Activated CD4-positive, alpha-beta memory T cell treated with anti-CD3 and anti-CD28 coated beads, Interleukin-2, amount 10 ng/mL, durations not matched to agents 7 days and 5 days (primary cell): Measurements from ENCODE around the gene BRCA2. TPM values are rescaled to one million over a fixed set of nuclear protein-coding genes. Genes with fewer than 3 reads are reported as not detected.
A peak's percentile ranks its signal among the peaks of the same experiment; 100 is the strongest.
"Not testable (repeated sequence)": the region's sequence is repeated elsewhere in the genome, so short reads cannot be mapped to it uniquely, and the experiment has no call there.

Experiments used
- CTCF ChIA-PET: fragments of 350-600 bp; sonication (Branson Sonifier 250); formaldehyde crosslinking; loops from one replicate; lab custom pipeline; 2021; ENCODE audit warnings: antibody characterized with exemption, inconsistent platforms; lab: Charles Lee
- POLR2A ChIA-PET: fragments of 350-600 bp; sonication (Branson Sonifier 250); formaldehyde crosslinking; loops from one replicate; lab custom pipeline; 2021; ENCODE audit warnings: antibody characterized with exemption; lab: Charles Lee
- DNase-seq: peaks from one replicate; pipeline ENCODE4 v3.0.0-alpha.2; 2020
- H3K27ac Mint-ChIP-seq: one replicate; pipeline ENCODE4 v1.8.0; 2021; ENCODE audit warnings: mild to moderate bottlenecking, mixed read lengths
- H3K27me3 Mint-ChIP-seq: one replicate; pipeline ENCODE4 v1.8.0; 2021; ENCODE audit warnings: mixed read lengths
- H3K36me3 Mint-ChIP-seq: one replicate; pipeline ENCODE4 v1.8.0; 2021; ENCODE audit warnings: low read depth, mixed read lengths
- H3K4me1 Mint-ChIP-seq: one replicate; pipeline ENCODE4 v1.8.0; 2021; ENCODE audit warnings: mixed read lengths
- H3K4me3 Mint-ChIP-seq: one replicate; pipeline ENCODE4 v1.8.0; 2021; ENCODE audit warnings: mild to moderate bottlenecking, mixed read lengths
- H3K9me3 Mint-ChIP-seq: one replicate; pipeline ENCODE4 v1.8.0; 2021; ENCODE audit warnings: mixed read lengths
- total RNA-seq, 2 experiments: library from RNA; stranded (reverse); gene quantifications; one replicate each; pipeline ENCODE4 v1.2.3, GENCODE V29; 2021

BRCA2 gene
- total RNA-seq, 2 experiments from 2014 or later, result 18.3 to 23.6 TPM

DNA sequence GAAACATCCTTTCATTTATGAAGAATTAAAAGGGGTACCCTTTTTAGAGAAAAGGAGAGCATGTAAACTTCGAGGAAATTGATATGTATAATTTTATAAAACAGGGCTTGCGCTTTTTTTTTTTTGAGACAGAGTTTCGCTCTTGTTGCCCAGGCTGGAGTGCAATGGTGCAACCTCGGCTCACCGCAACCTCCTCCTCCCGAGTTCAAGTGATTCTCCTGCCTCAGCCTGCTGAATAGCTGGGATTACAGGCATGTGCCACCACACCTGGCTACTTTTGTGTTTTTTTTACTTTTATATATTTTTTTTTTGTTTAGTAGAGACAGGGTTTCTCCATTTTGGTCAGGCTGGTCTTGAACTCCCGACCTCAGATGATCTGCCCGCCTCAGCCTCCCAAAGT lies 40.6 kb downstream of the BRCA2 start:
- H3K27me3 Mint-ChIP-seq, DNase-seq, H3K4me1 Mint-ChIP-seq, H3K9me3 Mint-ChIP-seq, H3K4me3 Mint-ChIP-seq, POLR2A ChIA-PET, CTCF ChIA-PET, H3K27ac Mint-ChIP-seq: not testable (repeated sequence)
- peaks cover 27% of the 10 kb centered on the region for H3K36me3 Mint-ChIP-seq

DNA sequence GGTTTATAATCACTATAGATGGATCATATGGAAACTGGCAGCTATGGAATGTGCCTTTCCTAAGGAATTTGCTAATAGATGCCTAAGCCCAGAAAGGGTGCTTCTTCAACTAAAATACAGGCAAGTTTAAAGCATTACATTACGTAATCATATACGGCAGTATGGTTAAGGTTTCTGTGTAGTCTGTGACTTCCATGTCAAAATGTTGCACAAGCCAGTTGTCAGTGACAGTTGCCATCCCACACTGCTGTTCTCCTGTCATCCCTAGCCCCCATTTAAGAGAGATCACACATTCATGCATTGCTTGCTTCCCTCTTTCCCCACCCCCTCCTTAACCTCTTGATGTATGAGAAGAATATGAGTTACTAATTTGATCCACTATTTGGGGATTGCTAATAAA lies 47.3 kb downstream of the BRCA2 start:
- Mint-ChIP-seq H3K4me3 (no peak overlapping the region), H3K27ac (no peak overlapping the region), H3K4me1 (no peaks in the 10 kb centered on the region), H3K27me3 (no peaks in the 10 kb centered on the region), H3K9me3 (no peaks in the 10 kb centered on the region), H3K36me3 (peaks cover 40% of the 10 kb centered on the region)
- ChIA-PET POLR2A (no interaction called here), CTCF (no interaction called here)
- DNase-seq, result no peak

DNA sequence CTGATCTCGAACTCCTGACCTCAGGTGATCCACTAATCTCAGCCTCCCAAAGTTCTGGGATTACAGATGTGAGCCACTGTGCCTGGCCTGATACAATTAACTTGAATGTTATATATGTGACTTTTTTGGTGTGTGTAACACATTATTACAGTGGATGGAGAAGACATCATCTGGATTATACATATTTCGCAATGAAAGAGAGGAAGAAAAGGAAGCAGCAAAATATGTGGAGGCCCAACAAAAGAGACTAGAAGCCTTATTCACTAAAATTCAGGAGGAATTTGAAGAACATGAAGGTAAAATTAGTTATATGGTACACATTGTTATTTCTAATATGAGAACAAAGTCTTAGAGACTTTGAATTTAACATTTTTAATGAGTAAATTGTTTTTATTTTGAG lies 55.5 kb downstream of the BRCA2 start:
- Mint-ChIP-seq H3K36me3 (peaks cover 55% of the 10 kb centered on the region), H3K4me3 (no peak overlapping the region), H3K4me1 (no peaks in the 10 kb centered on the region), H3K27ac (no peak overlapping the region), H3K27me3 (no peaks in the 10 kb centered on the region), H3K9me3 (peaks cover 14% of the 10 kb centered on the region)
- ChIA-PET POLR2A (no interaction called here), CTCF (no interaction called here)
- no peak for DNase-seq

DNA sequence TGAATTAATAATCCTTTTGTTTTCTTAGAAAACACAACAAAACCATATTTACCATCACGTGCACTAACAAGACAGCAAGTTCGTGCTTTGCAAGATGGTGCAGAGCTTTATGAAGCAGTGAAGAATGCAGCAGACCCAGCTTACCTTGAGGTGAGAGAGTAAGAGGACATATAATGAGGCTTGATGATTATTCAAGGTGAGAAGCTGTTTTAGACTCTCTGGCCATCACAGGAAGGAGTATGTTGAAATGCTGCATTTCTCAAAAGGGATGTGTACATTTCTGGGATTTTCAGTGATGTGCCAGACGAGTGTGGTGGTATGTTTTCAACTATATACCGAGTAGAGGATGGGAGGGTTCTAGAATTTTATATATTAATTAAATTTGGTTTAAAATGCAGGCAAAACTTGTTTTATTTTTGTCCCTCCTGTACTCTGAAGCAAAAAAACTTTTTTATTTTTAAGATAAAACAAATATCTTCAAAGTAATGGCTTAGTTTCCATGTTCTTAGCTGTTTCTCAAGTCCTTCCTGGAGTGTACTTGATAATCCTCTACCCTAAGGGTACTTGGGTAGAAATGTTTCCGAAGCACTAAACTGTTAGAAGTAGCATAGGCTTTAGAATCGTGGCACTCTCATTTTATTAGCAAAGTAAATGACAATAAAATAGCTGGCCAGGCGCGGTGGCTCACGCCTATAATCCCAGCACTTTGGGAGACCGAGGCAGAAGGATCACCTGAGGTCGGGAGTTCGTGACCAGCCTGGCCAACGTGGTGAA lies 61.5 kb downstream of the BRCA2 start:
- Mint-ChIP-seq H3K27ac (no peak overlapping the region), H3K9me3 (peaks cover 14% of the 10 kb centered on the region), H3K4me3 (no peak overlapping the region), H3K27me3 (no peaks in the 10 kb centered on the region), H3K4me1 (no peaks in the 10 kb centered on the region), H3K36me3 (peaks cover 38% of the 10 kb centered on the region)
- DNase-seq, result no peak
- POLR2A ChIA-PET, result no interaction called here
- CTCF ChIA-PET, result interaction anchor here (0.7 to 0.8 kb wide), 3 partner anchors 18 to 902 kb away, joined by 3 read pairs; no protein-coding TSS in a partner anchor

DNA sequence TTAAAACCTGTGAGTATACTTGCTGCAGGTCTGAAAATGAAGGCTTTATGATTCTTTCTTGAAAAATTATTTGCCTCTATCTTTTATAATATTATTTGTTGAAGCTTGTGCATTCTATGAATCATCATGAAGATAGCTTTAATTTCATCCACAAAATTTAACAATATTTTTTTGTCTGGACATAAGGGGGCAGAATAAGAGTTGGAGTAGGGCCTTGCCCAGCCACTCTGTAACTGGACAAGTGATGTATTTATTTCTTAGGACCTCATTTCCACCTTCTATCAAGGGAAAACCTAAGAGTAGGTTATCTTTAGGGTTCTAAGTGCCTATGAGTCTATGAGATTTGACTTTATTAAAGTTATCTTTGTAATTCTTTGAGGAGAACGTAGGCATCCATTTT lies 62.7 kb downstream of the BRCA2 start:
- peaks cover 8% of the 10 kb centered on the region for H3K9me3 Mint-ChIP-seq
- H3K4me1 Mint-ChIP-seq, result no peaks in the 10 kb centered on the region
- CTCF ChIA-PET, result no interaction called here

DNA sequence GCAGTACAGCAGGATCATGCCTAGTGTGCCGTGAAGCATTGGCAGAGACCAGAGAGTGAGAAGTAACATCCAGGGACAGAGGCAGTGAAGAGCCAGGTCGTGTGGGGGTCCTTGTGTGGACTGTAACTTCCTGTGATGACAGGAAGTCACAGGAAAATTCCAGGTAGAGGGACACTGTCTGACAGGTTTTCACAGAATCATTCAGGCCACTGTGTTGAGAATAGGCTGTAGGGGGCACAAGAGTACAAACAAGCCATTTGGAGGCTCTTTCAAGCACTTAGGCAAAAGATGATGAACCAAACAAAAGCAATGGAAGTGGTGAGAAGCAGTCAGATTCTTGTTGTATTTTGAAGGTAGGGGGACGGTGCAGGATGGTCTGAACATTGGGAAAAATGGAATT lies 66.2 kb downstream of the BRCA2 start:
- ChIA-PET CTCF (interaction anchor here (0.6 to 3.5 kb wide), 5 partner anchors 15 to 319 kb away, joined by 3 to 20 read pairs (median 3); no protein-coding TSS in a partner anchor), POLR2A (no interaction called here)
- peak; percentile 30 for DNase-seq
- H3K4me3 Mint-ChIP-seq, result no peak overlapping the region
- H3K27me3 Mint-ChIP-seq, result no peaks in the 10 kb centered on the region
- no peaks in the 10 kb centered on the region for H3K9me3 Mint-ChIP-seq
- H3K27ac Mint-ChIP-seq, result no peak overlapping the region
- no peaks in the 10 kb centered on the region for H3K4me1 Mint-ChIP-seq
- peaks cover 6% of the 10 kb centered on the region for H3K36me3 Mint-ChIP-seq

More for the DNA sequence above, 62.7 kb downstream of the BRCA2 start:
- H3K4me3 Mint-ChIP-seq, result no peak overlapping the region
- POLR2A ChIA-PET, result no interaction called here
- peaks cover 28% of the 10 kb centered on the region for H3K36me3 Mint-ChIP-seq
- no peaks in the 10 kb centered on the region for H3K27me3 Mint-ChIP-seq
- no peak overlapping the region for H3K27ac Mint-ChIP-seq
- DNase-seq, result no peak

DNA sequence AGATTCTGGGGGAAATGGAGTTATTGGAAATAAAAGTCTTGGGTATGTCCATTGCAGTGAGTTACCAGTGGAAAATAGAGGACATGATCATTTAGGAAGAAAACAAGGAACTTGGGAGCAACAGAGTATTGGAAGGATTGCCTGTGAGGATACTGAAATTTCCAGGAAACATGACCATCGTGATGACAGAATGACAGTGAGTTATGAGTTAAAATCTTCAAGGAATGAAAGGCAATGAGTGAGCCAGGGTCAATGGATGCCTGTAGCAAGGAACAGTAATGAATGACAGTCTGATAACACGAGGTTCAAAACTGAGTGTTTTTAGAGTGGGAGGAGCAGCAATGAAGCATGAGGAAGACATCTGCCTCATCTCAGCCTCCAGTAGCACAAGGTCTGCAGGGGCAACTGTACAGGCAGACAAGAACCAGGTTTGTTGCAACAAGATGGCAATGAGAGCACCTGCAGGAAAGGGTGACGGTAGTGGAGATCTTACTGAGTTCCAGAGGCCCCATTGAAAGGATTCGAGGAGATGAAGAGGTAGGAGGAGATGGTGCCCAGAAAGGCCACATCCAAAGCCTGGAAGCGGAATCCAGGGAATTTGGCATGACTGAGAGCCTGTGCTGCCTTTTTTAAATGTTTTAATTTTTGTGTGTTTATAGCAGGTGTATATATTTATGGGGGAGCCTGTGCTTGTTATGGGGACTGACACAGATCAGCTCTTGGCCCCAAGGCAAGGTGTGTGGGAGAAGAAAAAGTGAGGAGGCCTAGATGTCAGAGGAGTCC lies 68.7 kb downstream of the BRCA2 start:
- peaks cover 9% of the 10 kb centered on the region for H3K36me3 Mint-ChIP-seq
- ChIA-PET POLR2A (no interaction called here), CTCF (interaction anchor here (3.5 kb wide), 1 partner anchor 196 kb away, joined by 20 read pairs; no protein-coding TSS in a partner anchor)
- no peaks in the 10 kb centered on the region for H3K4me1 Mint-ChIP-seq
- H3K4me3 Mint-ChIP-seq, result no peak overlapping the region
- no peak for DNase-seq
- no peaks in the 10 kb centered on the region for H3K27me3 Mint-ChIP-seq
- H3K9me3 Mint-ChIP-seq, result no peaks in the 10 kb centered on the region
- H3K27ac Mint-ChIP-seq, result no peak overlapping the region

DNA sequence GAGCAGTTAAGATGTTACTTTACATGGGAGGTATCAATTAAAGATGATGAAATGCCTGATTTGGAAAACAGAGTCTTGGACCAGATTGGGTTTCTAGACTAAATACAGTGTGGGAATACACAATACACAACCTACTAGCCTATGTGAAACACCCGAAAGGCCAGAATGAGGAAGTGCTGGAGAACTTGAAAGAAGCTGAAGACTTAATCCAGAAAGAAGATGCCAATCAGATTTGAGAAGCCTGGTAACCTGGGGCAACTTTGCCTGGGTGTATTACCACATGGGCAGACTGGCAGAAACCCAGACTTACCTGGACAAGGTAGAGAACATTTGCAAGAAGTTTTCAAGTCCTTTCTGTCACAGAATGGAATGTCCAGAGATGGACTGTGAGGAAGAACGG lies 69.4 kb downstream of the BRCA2 start:
- no peak for DNase-seq

DNA sequence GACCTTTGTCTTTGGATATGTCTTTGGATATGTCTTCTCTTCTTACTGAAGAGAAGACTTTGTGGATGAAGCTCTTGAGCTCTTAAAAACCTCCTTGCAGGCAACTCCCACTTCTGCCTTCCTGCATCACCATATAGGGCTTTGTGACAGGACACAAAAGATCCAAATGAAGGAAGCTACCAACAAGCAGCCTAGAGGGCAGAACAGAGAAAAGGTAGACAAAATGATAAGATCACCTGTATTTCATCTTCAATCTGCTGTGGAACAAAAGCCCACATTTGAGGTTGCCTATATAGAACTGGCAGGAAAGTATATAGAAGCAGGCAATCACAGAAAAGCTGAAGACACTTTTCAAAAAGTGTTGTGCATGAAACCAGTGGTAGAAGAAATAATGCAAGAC lies 70.1 kb downstream of the BRCA2 start:
- no peak for DNase-seq
- peaks cover 9% of the 10 kb centered on the region for H3K4me1 Mint-ChIP-seq
- no peaks in the 10 kb centered on the region for H3K27me3 Mint-ChIP-seq
- no peak overlapping the region for H3K27ac Mint-ChIP-seq
- ChIA-PET CTCF (interaction anchor here (1.0 kb wide), 1 partner anchor 200 kb away, joined by 3 read pairs; no protein-coding TSS in a partner anchor), POLR2A (interaction anchor here (0.5 kb wide), 1 partner anchor 257 kb away, joined by 3 read pairs; no protein-coding TSS in a partner anchor)
- H3K4me3 Mint-ChIP-seq, result no peak overlapping the region
- no peaks in the 10 kb centered on the region for H3K9me3 Mint-ChIP-seq
- H3K36me3 Mint-ChIP-seq, result peaks cover 6% of the 10 kb centered on the region

More for the DNA sequence above, 69.4 kb downstream of the BRCA2 start:
- Mint-ChIP-seq H3K4me3 (no peak overlapping the region), H3K36me3 (peaks cover 8% of the 10 kb centered on the region), H3K27me3 (no peaks in the 10 kb centered on the region), H3K4me1 (peaks cover 3% of the 10 kb centered on the region), H3K27ac (no peak overlapping the region), H3K9me3 (no peaks in the 10 kb centered on the region)
- ChIA-PET POLR2A (interaction anchor here (0.5 kb wide), 1 partner anchor 256 kb away, joined by 3 read pairs; no protein-coding TSS in a partner anchor), CTCF (interaction anchor here (1.0 kb wide), 1 partner anchor 201 kb away, joined by 3 read pairs; no protein-coding TSS in a partner anchor)

DNA sequence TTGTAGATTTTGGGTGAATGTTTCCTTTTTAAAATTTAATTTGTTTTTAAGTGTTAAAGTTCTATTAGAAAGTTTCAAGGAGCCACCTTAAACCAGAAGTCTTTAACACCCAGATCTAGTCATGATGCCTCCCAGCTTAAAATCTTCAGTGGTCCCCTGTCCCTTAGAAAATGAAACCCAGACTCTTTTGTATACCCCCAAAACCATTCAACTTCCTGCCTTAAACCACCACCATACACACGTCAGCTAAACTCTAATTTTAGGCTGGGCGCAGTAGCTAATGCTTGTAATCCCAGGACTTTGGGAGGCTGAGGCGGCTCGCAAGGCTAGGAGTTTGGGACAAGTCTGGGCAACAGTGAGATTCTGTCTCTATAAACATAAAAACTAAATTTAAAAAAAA lies 74.7 kb downstream of the BRCA2 start:
- DNase-seq, result no peak
- H3K4me1 Mint-ChIP-seq, result peaks cover 17% of the 10 kb centered on the region
- H3K4me3 Mint-ChIP-seq, result no peak overlapping the region
- no peak overlapping the region for H3K27ac Mint-ChIP-seq
- peaks cover 17% of the 10 kb centered on the region for H3K36me3 Mint-ChIP-seq
- H3K9me3 Mint-ChIP-seq, result no peaks in the 10 kb centered on the region
- POLR2A ChIA-PET, result interaction anchor here (0.7 to 1.3 kb wide), 3 partner anchors 12 to 81 kb away, joined by 3 read pairs; no protein-coding TSS in a partner anchor
- H3K27me3 Mint-ChIP-seq, result no peaks in the 10 kb centered on the region
- CTCF ChIA-PET, result interaction anchor here (1.4 kb wide), 1 partner anchor 192 kb away, joined by 3 read pairs; no protein-coding TSS in a partner anchor

DNA sequence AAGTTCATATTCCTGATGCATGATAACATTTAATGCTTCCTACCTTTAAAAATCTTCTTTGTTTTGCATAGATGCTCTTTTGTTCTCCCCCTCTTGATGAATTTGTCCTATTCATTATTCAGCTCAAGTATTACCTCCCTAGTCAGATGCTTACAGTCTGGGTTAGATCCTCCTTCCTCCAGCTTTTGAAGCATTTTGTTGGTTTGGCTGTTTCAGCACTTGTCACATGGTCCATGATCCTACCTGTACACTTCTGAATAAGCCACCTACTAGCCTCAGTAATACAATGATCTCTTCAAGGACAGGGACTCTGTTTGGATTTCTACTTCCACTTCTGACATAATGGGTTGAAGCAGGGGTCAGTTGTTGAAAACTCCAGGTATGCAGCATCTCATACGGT lies 75.2 kb downstream of the BRCA2 start:
- no peaks in the 10 kb centered on the region for H3K27me3 Mint-ChIP-seq
- no peak overlapping the region for H3K4me3 Mint-ChIP-seq
- peaks cover 17% of the 10 kb centered on the region for H3K4me1 Mint-ChIP-seq
- no peaks in the 10 kb centered on the region for H3K9me3 Mint-ChIP-seq
- H3K27ac Mint-ChIP-seq, result no peak overlapping the region
- CTCF ChIA-PET, result interaction anchor here (1.4 kb wide), 1 partner anchor 192 kb away, joined by 3 read pairs; no protein-coding TSS in a partner anchor
- DNase-seq, result no peak
- POLR2A ChIA-PET, result interaction anchor here (0.7 to 1.5 kb wide), 4 partner anchors 12 to 80 kb away, joined by 3 to 5 read pairs (median 3); partner anchors contain the start of gene N4BP2L1
- H3K36me3 Mint-ChIP-seq, result peaks cover 18% of the 10 kb centered on the region

DNA sequence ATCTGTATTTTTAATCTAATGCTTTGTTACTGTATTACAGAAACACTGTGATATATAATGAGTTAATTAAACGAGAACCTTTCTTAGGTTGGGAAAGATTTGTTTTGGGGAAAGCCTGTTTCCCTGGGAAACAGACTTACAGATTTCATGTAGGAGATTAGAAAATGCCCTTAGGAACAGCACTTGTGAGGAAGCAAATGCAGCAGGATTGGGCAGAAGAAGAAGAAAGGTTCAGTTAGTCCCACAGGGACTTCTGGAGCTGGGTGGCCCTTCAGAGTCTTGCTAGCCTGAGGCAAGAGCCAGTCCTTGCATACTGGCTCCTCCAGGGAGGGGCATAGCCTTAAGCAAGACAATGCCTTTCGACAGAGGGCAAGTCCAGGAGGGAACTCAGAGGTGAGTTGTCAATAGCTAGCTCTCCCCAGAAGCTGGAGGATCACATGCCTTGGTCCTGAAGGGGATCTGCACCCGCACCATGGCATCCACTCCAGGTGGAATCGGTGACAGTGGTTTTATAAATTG lies 75.9 kb downstream of the BRCA2 start:
- no peak for DNase-seq

More for the DNA sequence above, 75.9 kb downstream of the BRCA2 start:
- no peaks in the 10 kb centered on the region for H3K27me3 Mint-ChIP-seq
- CTCF ChIA-PET, result no interaction called here
- H3K9me3 Mint-ChIP-seq, result no peaks in the 10 kb centered on the region
- POLR2A ChIA-PET, result interaction anchor here (0.8 to 1.5 kb wide), 4 partner anchors 11 to 80 kb away, joined by 3 to 5 read pairs (median 3); partner anchors contain the start of genes BRCA2, N4BP2L1 and ZAR1L
- H3K27ac Mint-ChIP-seq, result no peak overlapping the region
- peaks cover 17% of the 10 kb centered on the region for H3K4me1 Mint-ChIP-seq
- H3K4me3 Mint-ChIP-seq, result no peak overlapping the region
- peaks cover 20% of the 10 kb centered on the region for H3K36me3 Mint-ChIP-seq
